Gastroesophageal sphincter (tissue), 4 donors: Measurements from ENCODE around the gene TSEN34. TPM values are rescaled to one million over a fixed set of nuclear protein-coding genes. Genes with fewer than 3 reads are reported as not detected.
A peak's percentile ranks its signal among the peaks of the same experiment; 100 is the strongest.

ENCODE experiments used
- ATAC-seq: fragments of 150-250 bp; one replicate; pipeline ENCODE4 v1.9.1; 2016; ENCODE audit warnings: mild to moderate bottlenecking, moderate library complexity
- H3K27ac ChIP-seq, 4 donors: fragments of 200-600 bp; sonication (generic) in 3 of 4; 1 replicate in 3 of 4; 2 replicates in 1 of 4; pipeline ENCODE4 v1.5.1; 2016 to 2019
- H3K27me3 ChIP-seq: fragments of 200-600 bp; sonication (generic); one replicate; pipeline ENCODE4 v1.5.1; 2019
- H3K36me3 ChIP-seq, 2 donors: fragments of 200-600 bp; sonication (generic); one replicate each; pipeline ENCODE4 v1.5.1; 2019; ENCODE audit warnings: control low read depth in 1 of 2
- H3K4me1 ChIP-seq, 3 donors: fragments of 200-600 bp; sonication (generic); 1 replicate in 2 of 3; 2 replicates in 1 of 3; pipeline ENCODE4 v1.5.1; 2016 to 2019; ENCODE audit warnings: control low read depth in 2 of 3
- H3K4me3 ChIP-seq, 2 donors: fragments of 200-600 bp; sonication (generic); one replicate each; pipeline ENCODE4 v1.5.1; 2019; ENCODE audit warnings: mild to moderate bottlenecking in 1 of 2, moderate library complexity in 1 of 2
- H3K9me3 ChIP-seq, 3 donors: fragments of 200-600 bp; sonication (generic); one replicate each; pipeline ENCODE4 v1.5.1; 2017 to 2019; ENCODE audit warnings: control low read depth in 2 of 3
- EP300 ChIP-seq: sonication (generic); formaldehyde crosslinking; IDR thresholded peaks from one replicate; pipeline ENCODE4 v1.6.1; 2017; ENCODE audit warnings: antibody characterized with exemption, mild to moderate bottlenecking
- POLR2A ChIP-seq, 2 donors: fragments of 450-650 bp; IDR thresholded peaks; one replicate each; pipeline ENCODE4 v1.6.1; 2017; ENCODE audit warnings: antibody characterized with exemption in 2 of 2, mild to moderate bottlenecking in 2 of 2, moderate library complexity in 1 of 2
- POLR2AphosphoS5 ChIP-seq: sonication (generic); formaldehyde crosslinking; IDR thresholded peaks from one replicate; pipeline ENCODE4 v1.6.1; 2017; ENCODE audit warnings: antibody characterized with exemption
- WGBS, 2 donors: methylation state at CpG; one replicate each; pipeline ENCODE4 v1.1.5; 2018; ENCODE audit warnings: low coverage in 1 of 2; 5-methylcytosine and 5-hydroxymethylcytosine counted together
- total RNA-seq, 4 donors: library from RNA; depleted of rRNA; stranded (reverse); fragments of >200 nt; gene quantifications; one replicate each; pipeline ENCODE4 v1.1.0, GENCODE V29; 2016
- TF ChIP-seq, protein P1 (sequence below), 4 experiments: fragments of 200-600 bp in 2 of 4; fragments of 450-650 bp in 2 of 4; sonication (generic) in 1 of 4; IDR thresholded peaks; one replicate each; pipeline ENCODE4 v1.5.1; 2017 to 2019; ENCODE audit warnings: antibody characterized with exemption in 4 of 4, mild to moderate bottlenecking in 2 of 4, moderate library complexity in 2 of 4

The TSEN34 gene
- total RNA-seq, 4 donors from 2014 or later: 57.4 to 73.2 (median 69.8) TPM

GRCh38 chr19:54155694-54156093, 35.4 kb upstream of the TSEN34 start:
- TF ChIP-seq, protein P1, sequence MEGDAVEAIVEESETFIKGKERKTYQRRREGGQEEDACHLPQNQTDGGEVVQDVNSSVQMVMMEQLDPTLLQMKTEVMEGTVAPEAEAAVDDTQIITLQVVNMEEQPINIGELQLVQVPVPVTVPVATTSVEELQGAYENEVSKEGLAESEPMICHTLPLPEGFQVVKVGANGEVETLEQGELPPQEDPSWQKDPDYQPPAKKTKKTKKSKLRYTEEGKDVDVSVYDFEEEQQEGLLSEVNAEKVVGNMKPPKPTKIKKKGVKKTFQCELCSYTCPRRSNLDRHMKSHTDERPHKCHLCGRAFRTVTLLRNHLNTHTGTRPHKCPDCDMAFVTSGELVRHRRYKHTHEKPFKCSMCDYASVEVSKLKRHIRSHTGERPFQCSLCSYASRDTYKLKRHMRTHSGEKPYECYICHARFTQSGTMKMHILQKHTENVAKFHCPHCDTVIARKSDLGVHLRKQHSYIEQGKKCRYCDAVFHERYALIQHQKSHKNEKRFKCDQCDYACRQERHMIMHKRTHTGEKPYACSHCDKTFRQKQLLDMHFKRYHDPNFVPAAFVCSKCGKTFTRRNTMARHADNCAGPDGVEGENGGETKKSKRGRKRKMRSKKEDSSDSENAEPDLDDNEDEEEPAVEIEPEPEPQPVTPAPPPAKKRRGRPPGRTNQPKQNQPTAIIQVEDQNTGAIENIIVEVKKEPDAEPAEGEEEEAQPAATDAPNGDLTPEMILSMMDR (IDR thresholded peaks at IDR 0.05): no peak
- TF ChIP-seq POLR2A (IDR thresholded peaks at IDR 0.05) (no peak), EP300 (no peak), POLR2AphosphoS5 (no peak)
- Histone ChIP-seq H3K27ac (peak overlapping the region in 1 of 4 donors; percentile 13), H3K9me3 (no peaks in the 10 kb centered on the region), H3K4me1 (peaks cover 0 to 36% (median 16%) of the 10 kb centered on the region in 3 donors), H3K27me3 (no peaks in the 10 kb centered on the region), H3K4me3 (no peak overlapping the region), H3K36me3 (peaks cover 0 to 76% of the 10 kb centered on the region in 2 donors)
- 66 to 79% methylated on average over 2 to 13 of the region's 19 CpGs for WGBS, 2 donors
- ATAC-seq: no peak

GRCh38 chr19:54156490-54156889, 34.6 kb upstream of the TSEN34 start:
- H3K4me1 ChIP-seq: peaks cover 0 to 44% (median 20%) of the 10 kb centered on the region in 3 donors
- TF ChIP-seq POLR2A (IDR thresholded peaks at IDR 0.05) (no peak), POLR2AphosphoS5 (no peak), EP300 (no peak)
- TF ChIP-seq, protein P1 (IDR thresholded peaks at IDR 0.05): no peak
- no peak overlapping the region for H3K27ac ChIP-seq
- no peaks in the 10 kb centered on the region for H3K27me3 ChIP-seq
- peaks cover 0 to 68% of the 10 kb centered on the region in 2 donors for H3K36me3 ChIP-seq
- H3K4me3 ChIP-seq: no peak overlapping the region
- ATAC-seq: no peak
- WGBS, 2 donors: 82 to 100% methylated on average over 1 to 4 of the region's 11 CpGs
- no peaks in the 10 kb centered on the region for H3K9me3 ChIP-seq

DNA sequence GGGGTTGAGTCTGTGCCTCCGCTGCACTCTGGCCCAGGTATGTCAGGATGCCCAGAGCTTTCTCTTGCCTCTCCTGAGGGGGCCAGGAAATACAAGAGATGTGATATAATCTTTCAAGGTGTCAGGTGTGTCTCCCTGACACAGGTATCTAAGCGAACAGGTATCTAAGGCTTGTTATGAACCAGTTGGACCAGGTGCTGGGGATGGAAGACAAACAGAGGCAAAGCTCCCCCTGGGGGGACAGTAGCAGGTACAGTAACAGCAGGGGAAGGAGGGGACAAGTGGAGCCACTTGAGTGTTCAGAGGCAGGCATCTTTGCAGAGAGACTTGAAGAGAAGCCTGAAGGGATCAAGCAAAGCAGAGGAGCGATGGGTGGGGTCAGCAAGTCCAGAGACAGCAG, 34.2 kb upstream of the TSEN34 start:
- H3K4me3 ChIP-seq: no peak overlapping the region
- 80 to 100% methylated on average over 1 of the region's 3 CpGs for WGBS, 2 donors
- TF ChIP-seq POLR2AphosphoS5 (no peak), EP300 (no peak), POLR2A (IDR thresholded peaks at IDR 0.05) (no peak)
- no peaks in the 10 kb centered on the region for H3K9me3 ChIP-seq
- peaks cover 0 to 49% (median 23%) of the 10 kb centered on the region in 3 donors for H3K4me1 ChIP-seq
- peak overlapping the region in 1 of 4 donors; percentile 21 for H3K27ac ChIP-seq
- H3K27me3 ChIP-seq: no peaks in the 10 kb centered on the region
- ATAC-seq: no peak
- H3K36me3 ChIP-seq: peaks cover 0 to 63% of the 10 kb centered on the region in 2 donors

DNA sequence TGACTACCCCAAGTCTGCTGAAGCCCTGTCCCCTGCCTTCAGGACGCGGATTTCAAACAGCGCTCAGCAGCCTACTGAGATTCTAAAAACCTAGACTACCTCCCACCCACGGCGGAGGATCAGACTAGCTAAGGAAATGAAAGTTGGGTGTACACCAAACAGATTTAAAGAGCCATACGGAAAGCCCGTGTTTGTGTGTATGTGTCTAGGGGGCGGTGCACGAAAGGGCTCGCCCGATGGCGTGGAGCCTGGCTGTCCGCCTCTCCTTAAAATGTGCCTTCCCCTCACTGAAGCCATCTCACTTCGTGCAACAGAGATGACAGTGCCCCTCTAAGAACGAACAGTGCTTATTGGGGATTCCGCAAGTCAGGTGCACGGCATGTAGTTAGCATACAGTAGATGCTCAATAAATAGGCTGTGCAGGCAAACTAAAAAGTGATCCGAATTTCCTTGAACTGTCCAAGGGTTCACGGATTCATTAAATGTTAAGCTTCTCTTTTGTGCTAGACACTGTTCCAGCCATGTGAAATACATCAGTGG, 32.2 kb upstream of the TSEN34 start:
- Histone ChIP-seq H3K36me3 (peaks cover 0 to 44% of the 10 kb centered on the region in 2 donors), H3K27ac (peak overlapping the region; percentile 89 to 99 (median 96)), H3K27me3 (no peaks in the 10 kb centered on the region), H3K9me3 (no peaks in the 10 kb centered on the region), H3K4me3 (peak overlapping the region; percentile 56 to 88), H3K4me1 (peaks cover 0 to 49% (median 33%) of the 10 kb centered on the region in 3 donors)
- WGBS, 2 donors: 8 to 11% methylated on average over 16 to 18 of the region's 19 CpGs
- ATAC-seq: no peak
- TF ChIP-seq POLR2AphosphoS5 (no peak), EP300 (no peak), POLR2A (IDR thresholded peaks at IDR 0.05) (no peak)
- TF ChIP-seq, protein P1 (IDR thresholded peaks at IDR 0.05): no peak

DNA sequence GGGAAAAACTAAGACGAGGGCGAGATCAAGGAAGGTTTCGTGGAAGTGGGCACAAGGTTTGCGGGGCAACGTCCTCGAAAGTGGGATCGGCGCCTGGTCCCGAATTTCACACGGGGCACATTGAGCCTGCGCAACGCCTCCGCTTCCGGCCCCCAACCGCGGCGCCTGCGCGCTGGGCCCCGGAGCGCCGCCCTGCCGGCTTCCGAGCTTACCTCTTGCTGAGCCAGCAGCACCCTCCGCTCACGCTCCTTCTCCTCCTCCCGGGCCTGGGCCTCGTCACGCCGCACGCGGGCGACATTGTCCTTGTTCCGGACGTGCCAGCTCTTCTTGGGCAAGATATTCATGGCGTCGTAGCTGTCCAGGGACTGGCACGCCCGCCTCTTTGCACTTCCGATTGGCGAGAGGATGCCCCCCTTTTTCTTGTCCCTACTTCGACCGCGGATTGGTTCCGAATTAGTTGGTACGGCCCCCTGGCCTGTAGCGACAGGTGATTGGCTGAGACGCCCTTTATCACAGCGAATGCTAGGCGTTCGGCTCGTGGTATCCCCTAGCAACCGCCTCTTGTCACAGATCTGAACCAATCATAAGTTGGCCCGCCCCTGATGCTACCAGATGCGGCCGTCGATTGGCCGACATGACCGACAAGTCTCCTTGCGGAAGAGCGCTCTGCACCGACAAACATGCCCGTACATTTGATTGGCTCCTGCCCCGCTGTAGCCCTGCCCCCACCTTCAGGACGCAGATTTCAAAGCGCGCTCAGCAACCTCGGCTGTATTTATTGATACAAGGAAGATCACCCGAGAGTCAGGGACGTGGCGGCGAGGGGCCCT, 31.5 kb upstream of the TSEN34 start, which contains the start of gene LENG1:
TSS of gene LENG1 (minus strand) at position 370 of the 830 bp plus-strand sequence. CDS start at position 344, 26 bp downstream.
- WGBS, 2 donors: 0% methylated on average over 18 to 28 of the region's 72 CpGs
- Histone ChIP-seq H3K4me1 (peaks cover 0 to 53% (median 38%) of the 10 kb centered on the region in 3 donors), H3K4me3 (peak within 1 kb of the TSS; percentile 56 to 88), H3K27me3 (peaks cover 5% of the 10 kb centered on the region), H3K27ac (peak within 1 kb of the TSS; percentile 89 to 99 (median 96)), H3K36me3 (peaks cover 0 to 37% of the 10 kb centered on the region in 2 donors), H3K9me3 (no peaks in the 10 kb centered on the region)
- peak; percentile 96 for ATAC-seq
- TF ChIP-seq POLR2A (IDR thresholded peaks at IDR 0.05) (peak; percentile 61 to 64), EP300 (no peak), POLR2AphosphoS5 (peak; percentile 85)
- TF ChIP-seq, protein P1 (IDR thresholded peaks at IDR 0.05): peak in 3 of 4 experiments; percentile 28 to 63 (median 42)
